K562 (cell line): ENCODE data around the gene FSD1L. TPM values are rescaled to one million over a fixed set of nuclear protein-coding genes. Genes with fewer than 3 reads are reported as not detected.

Source experiments
- ATAC-seq: fragments of 200-7000 bp; cut with Tn5 transposase; 3 replicates; pipeline ENCODE4 v1.9.1; 2020; ENCODE audit warnings: moderate library complexity
- BruUV-seq: library from RNA; stranded (reverse); fragments of 400-500 nt; replicated peaks from 2 replicates; lab custom pipeline; 2021; lab: Mats Ljungman, UMichigan
- CTCF ChIA-PET: fragments of 300-600 bp; formaldehyde crosslinking; extraction: SDS; loops from one replicate; lab custom pipeline; 2021; ENCODE audit warnings: low intra/inter-chr PET ratio; lab: Yijun Ruan, JAX
- POLR2A ChIA-PET: fragments of 300-600, 350-650 bp; sonication (Branson Sonifier 250); formaldehyde crosslinking; extraction: SDS; loops from one replicate; lab custom pipeline; 2021; ENCODE audit warnings: antibody characterized with exemption, inconsistent platforms; lab: Yijun Ruan, JAX
- DNase-seq, 4 experiments: peaks; one replicate each; pipeline versions ENCODE4 v3.0.0 to v3.0.0-alpha.2; 2011 to 2018; ENCODE audit warnings: low spot score in 3 of 4, mixed read lengths in 3 of 4; ENCODE audit errors: extremely low read depth in 1 of 4
- FAIRE-seq: peaks from 2 replicates; lab custom pipeline; 2011; peaks lifted over from hg19 to GRCh38; lab: Jason Lieb, UNC
- H2AFZ ChIP-seq: 2 replicates; pipeline ENCODE4 v1.6.0; 2011; ENCODE audit warnings: low read depth, low read length, control low read depth, inconsistent platforms
- H3K27ac ChIP-seq: fragments of 200-600 bp; 3 replicates; pipeline ENCODE4 v1.8.0; 2011; ENCODE audit warnings: low read depth, mild to moderate bottlenecking, control low read depth, inconsistent platforms, low read length, moderate library complexity, mixed read lengths; ENCODE audit errors: extremely low read depth
- H3K27me3 ChIP-seq, 2 experiments: fragments of 300-600 bp in 1 of 2; 2 replicates in 1 of 2; 3 replicates in 1 of 2; pipeline versions ENCODE4 v1.6.0 to v1.8.0; 2011; ENCODE audit warnings: inconsistent platforms in 2 of 2, low read length in 2 of 2, mild to moderate bottlenecking in 1 of 2, mixed read lengths in 1 of 2, moderate library complexity in 1 of 2; ENCODE audit not compliant: control insufficient read depth in 2 of 2, insufficient read depth in 2 of 2
- H3K36me3 ChIP-seq: fragments of 300-600 bp; 3 replicates; pipeline ENCODE4 v1.8.0; 2011; ENCODE audit warnings: mild to moderate bottlenecking, low read length, inconsistent platforms; ENCODE audit not compliant: control insufficient read depth, insufficient read depth
- H3K4me1 ChIP-seq, 2 experiments: fragments of 200-600 bp in 1 of 2; replicated peaks in 1 of 2; 2 replicates in 1 of 2; 3 replicates in 1 of 2; pipeline versions ENCODE4 v1.5.1 to v1.8.0; 2011; ENCODE audit warnings: inconsistent platforms in 2 of 2, low read length in 2 of 2, mild to moderate bottlenecking in 1 of 2, mixed read lengths in 1 of 2, moderate library complexity in 1 of 2; ENCODE audit not compliant: control insufficient read depth in 2 of 2, insufficient read depth in 2 of 2
- H3K4me2 ChIP-seq: 2 replicates; pipeline ENCODE4 v1.6.1; 2011; ENCODE audit warnings: low read length, control low read depth, inconsistent platforms, mixed read lengths; ENCODE audit not compliant: insufficient read depth
- H3K4me3 ChIP-seq: fragments of 200-600 bp; sonication (generic), shearing (Covaris generic); 2 replicates; pipeline ENCODE4 v1.5.1; 2016; ENCODE audit warnings: control low read depth, inconsistent platforms
- H3K79me2 ChIP-seq: fragments of 200-600 bp; 3 replicates; pipeline ENCODE4 v1.8.0; 2011; ENCODE audit warnings: low read length, inconsistent platforms; ENCODE audit not compliant: control insufficient read depth, insufficient read depth
- H3K9ac ChIP-seq, 2 experiments: 2 replicates each; pipeline versions ENCODE4 v1.6.0 to v1.6.1; 2011; ENCODE audit warnings: low read depth in 2 of 2, low read length in 2 of 2, control low read depth in 1 of 2, inconsistent platforms in 1 of 2, mild to moderate bottlenecking in 1 of 2, mixed read lengths in 1 of 2; ENCODE audit not compliant: insufficient read depth in 1 of 2
- H3K9me1 ChIP-seq: one replicate; pipeline ENCODE4 v1.6.0; 2011; ENCODE audit warnings: inconsistent platforms, mild to moderate bottlenecking, low read length, moderate library complexity; ENCODE audit not compliant: control insufficient read depth, insufficient read depth
- H3K9me3 ChIP-seq: replicated peaks from 2 replicates; pipeline ENCODE4 v1.5.1; 2011; ENCODE audit warnings: low read depth, low read length, inconsistent platforms; ENCODE audit not compliant: control insufficient read depth, insufficient read depth
- H4K20me1 ChIP-seq: replicated peaks from 2 replicates; pipeline ENCODE4 v1.6.1; 2011; ENCODE audit warnings: low read length, inconsistent platforms, mixed read lengths; ENCODE audit not compliant: control insufficient read depth, insufficient read depth
- BRCA1 ChIP-seq, 2 experiments: fragments of 450-650 bp in 1 of 2; sonication (generic) in 1 of 2; formaldehyde crosslinking in 1 of 2; IDR thresholded peaks; 2 replicates each; pipeline versions ENCODE4 v1.5.0 to v1.6.1; 2017 to 2020; ENCODE audit warnings: mild to moderate bottlenecking in 1 of 2, missing genetic modification reagents in 1 of 2
- DPF2 ChIP-seq: fragments of 450-650 bp; IDR thresholded peaks from 2 replicates; pipeline ENCODE4 v1.6.1; 2016
- FOXA3 ChIP-seq, 2 experiments: fragments of 450-650 bp in 1 of 2; sonication (generic) in 1 of 2; formaldehyde crosslinking; IDR thresholded peaks in 1 of 2; conservative IDR thresholded peaks in 1 of 2; 2 replicates each; pipeline versions ENCODE4 v1.4.0 to v1.8.0; 2020 to 2022; ENCODE audit warnings: mild to moderate bottlenecking in 2 of 2, missing genetic modification reagents in 1 of 2
- ID3 ChIP-seq, 2 experiments: fragments of 250-450 bp in 1 of 2; fragments of 450-650 bp in 1 of 2; sonication (Bioruptor Pico) in 1 of 2; IDR thresholded peaks; 2 replicates each; pipeline versions ENCODE4 v1.6.1 to v1.8.0; 2016 to 2021; ENCODE audit warnings: mild to moderate bottlenecking in 2 of 2, moderate library complexity in 2 of 2, missing compliant biosample characterization in 1 of 2, missing genetic modification characterization in 1 of 2
- MCM3 ChIP-seq: fragments of 450-650 bp; IDR thresholded peaks from 2 replicates; pipeline ENCODE4 v1.6.1; 2016
- RBM14 ChIP-seq: fragments of 200-400 bp; formaldehyde crosslinking; IDR thresholded peaks from 2 replicates; pipeline ENCODE4 v1.6.1; 2018; ENCODE audit warnings: low read depth, mild to moderate bottlenecking, low read length, moderate library complexity, borderline replicate concordance; ENCODE audit not compliant: insufficient read depth
- RBM34 ChIP-seq: fragments of 200-400 bp; formaldehyde crosslinking; IDR thresholded peaks from 2 replicates; pipeline ENCODE4 v1.6.1; 2018; ENCODE audit warnings: low read length, borderline replicate concordance; ENCODE audit not compliant: insufficient read depth
- SIN3B ChIP-seq: fragments of 450-650 bp; IDR thresholded peaks from 2 replicates; pipeline ENCODE4 v1.6.1; 2017; ENCODE audit warnings: low read depth, mild to moderate bottlenecking, moderate library complexity
- SMARCB1 ChIP-seq: IDR thresholded peaks from 2 replicates; pipeline ENCODE4 v1.6.1; 2011; ENCODE audit warnings: improper control_type of control experiment, low read depth; ENCODE audit not compliant: insufficient read length
- THAP7 ChIP-seq: fragments of 250-450 bp; sonication (Bioruptor Pico); IDR thresholded peaks from 2 replicates; pipeline ENCODE4 v1.5.0; 2021
- ZBTB7A ChIP-seq: IDR thresholded peaks from 2 replicates; pipeline ENCODE4 v1.6.1; 2011; ENCODE audit warnings: low read depth, mild to moderate bottlenecking, low read length, moderate library complexity, borderline replicate concordance; ENCODE audit not compliant: control insufficient read depth
- ZNF592 ChIP-seq: fragments of 450-650 bp; IDR thresholded peaks from 2 replicates; pipeline ENCODE4 v1.6.1; 2017; ENCODE audit warnings: antibody characterized with exemption, mild to moderate bottlenecking
- ZNF695 ChIP-seq: fragments of 450-650 bp; formaldehyde crosslinking; IDR thresholded peaks from 2 replicates; pipeline ENCODE4 v1.4.0; 2020; ENCODE audit warnings: mild to moderate bottlenecking, moderate library complexity
- ZNF699 ChIP-seq: fragments of 250-450 bp; sonication (Bioruptor Pico); IDR thresholded peaks from 2 replicates; pipeline ENCODE4 v1.8.0; 2021; ENCODE audit warnings: mild to moderate bottlenecking, moderate library complexity; ENCODE audit not compliant: insufficient replicate concordance
- in situ Hi-C: fragments of 300-500 bp; cut with MboI; formaldehyde crosslinking; loops from 4 replicates; pipeline ENCODE4 v1.15.0; 2018; ENCODE audit warnings: inconsistent platforms, mixed read lengths
- intact Hi-C: fragments of 100-400 bp; cut with micrococcal nuclease; formaldehyde crosslinking; loops from 2 replicates; pipeline ENCODE4 v1.14.2; 2022
- polyA plus RNA-seq, 8 experiments: library from polyadenylated mRNA; depleted of rRNA in 4 of 8; stranded (reverse) in 5 of 8; unstranded in 3 of 8; fragments of >200 nt; fragmentation: Nextera tagmentation in 2 of 8; fragmentation: Illumina TruSeq in 1 of 8; extraction: Ambion mirVana in 2 of 8; extraction: Trizol in 1 of 8; gene quantifications; 2 replicates each; pipeline versions ENCODE4 v1.2.1 to v1.2.3, GENCODE V29; 2011 to 2014; ENCODE audit warnings: inconsistent platforms in 1 of 8, missing spikeins in 1 of 8
- total RNA-seq, 7 experiments: library from RNA; depleted of rRNA in 6 of 7; stranded (reverse); fragments of >200 nt in 6 of 7; fragmentation: Illumina TruSeq in 2 of 7; extraction: Trizol in 2 of 7; gene quantifications; 2 replicates each; pipeline versions ENCODE4 v1.2.1 to v1.2.3, GENCODE V29; 2011 to 2021; ENCODE audit warnings: low replicate concordance in 1 of 7
- TF ChIP-seq, protein P1 (sequence below): fragments of 450-650 bp; formaldehyde crosslinking; IDR thresholded peaks from 2 replicates; pipeline ENCODE4 v1.4.0; 2022; ENCODE audit warnings: missing genetic modification characterization

FSD1L gene
- total and polyA plus RNA-seq, 9 of the 15 experiments (the other 6 are each of a cell fraction or from before 2014, with no cell fraction given) = 0.95 to 4.2 (median 2.1) TPM

GRCh38 chr9:105503881-105504280 is 56.0 kb downstream of the FSD1L start:
- in situ Hi-C loops (no loop called here), intact Hi-C loops (no loop called here)
- ATAC-seq = peak; percentile 58; the same call in 1 of the 3 replicates
- H3K27me3 ChIP-seq = no peaks in the 10 kb centered on the region
- no peaks in the 10 kb centered on the region for H3K79me2 ChIP-seq
- no peak overlapping the region for H3K4me2 ChIP-seq
- DNase-seq = peak in 2 of 4 experiments; percentile 10 to 14
- no peak overlapping the region for H2AFZ ChIP-seq
- H3K4me3 ChIP-seq = no peak overlapping the region
- FAIRE-seq = no peak
- H3K9me1 ChIP-seq = no peaks in the 10 kb centered on the region
- CTCF ChIA-PET = no interaction called here
- H3K36me3 ChIP-seq = peaks cover 2% of the 10 kb centered on the region; the same call in 1 of the 3 replicates
- BruUV-seq = no TSS peak
- no peaks in the 10 kb centered on the region for H4K20me1 ChIP-seq
- POLR2A ChIA-PET = no interaction called here
- no peaks in the 10 kb centered on the region; a peak in 1 of 5 replicates for H3K4me1 ChIP-seq
- H3K27ac ChIP-seq = peak overlapping the region; percentile 7; the same call in 1 of the 3 replicates
- H3K9ac ChIP-seq = no peak overlapping the region
- no peaks in the 10 kb centered on the region for H3K9me3 ChIP-seq
- no peak for TF ChIP-seq MCM3
- no peak for TF ChIP-seq THAP7 (CRISPR knock-in tag)
- no peak for TF ChIP-seq ZNF695 (CRISPR knock-in tag)
- no peak for TF ChIP-seq FOXA3 (CRISPR knock-in tag; conservative IDR thresholded peaks at IDR 0.05 in 1 of 2, IDR thresholded peaks at IDR 0.05 in 1 of 2)
- no peak for TF ChIP-seq RBM14
- TF ChIP-seq, protein P1, sequence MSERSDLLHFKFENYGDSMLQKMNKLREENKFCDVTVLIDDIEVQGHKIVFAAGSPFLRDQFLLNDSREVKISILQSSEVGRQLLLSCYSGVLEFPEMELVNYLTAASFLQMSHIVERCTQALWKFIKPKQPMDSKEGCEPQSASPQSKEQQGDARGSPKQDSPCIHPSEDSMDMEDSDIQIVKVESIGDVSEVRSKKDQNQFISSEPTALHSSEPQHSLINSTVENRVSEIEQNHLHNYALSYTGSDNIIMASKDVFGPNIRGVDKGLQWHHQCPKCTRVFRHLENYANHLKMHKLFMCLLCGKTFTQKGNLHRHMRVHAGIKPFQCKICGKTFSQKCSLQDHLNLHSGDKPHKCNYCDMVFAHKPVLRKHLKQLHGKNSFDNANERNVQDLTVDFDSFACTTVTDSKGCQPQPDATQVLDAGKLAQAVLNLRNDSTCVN (CRISPR knock-in tag) = no peak
- peak; percentile 38; the same call in 1 of the 2 replicates for TF ChIP-seq DPF2
- no peak for TF ChIP-seq BRCA1 (IDR thresholded peaks at IDR 0.05)
- no peak for TF ChIP-seq BRCA1 (CRISPR knock-in tag; IDR thresholded peaks at IDR 0.05)
- TF ChIP-seq ZBTB7A = no peak
- no peak for TF ChIP-seq SIN3B
- no peak for TF ChIP-seq ID3 (CRISPR knock-in tag; IDR thresholded peaks at IDR 0.05)
- no peak for TF ChIP-seq ID3 (tag; IDR thresholded peaks at IDR 0.05)
- TF ChIP-seq SMARCB1 = no peak
- TF ChIP-seq ZNF592 = 0 out of 2 replicates have a peak, but pooled peaks have one; percentile 20
- no peak for TF ChIP-seq ZNF699 (CRISPR knock-in tag)
- no peak for TF ChIP-seq RBM34
